Tibial nerve (tissue), 4 donors: ENCODE data around the gene PKP4. TPM values are rescaled to one million over a fixed set of nuclear protein-coding genes. Genes with fewer than 3 reads are reported as not detected.

Experiments used
- DNase-seq, 2 donors: peaks; one replicate each; pipeline ENCODE4 v3.0.0-alpha.2; 2019; ENCODE audit warnings: low spot score in 2 of 2
- H3K27ac ChIP-seq, 4 donors: fragments of 200-600 bp; sonication (generic) in 3 of 4; one replicate each; pipeline ENCODE4 v1.5.1; 2017 to 2019; ENCODE audit warnings: mild to moderate bottlenecking in 1 of 4
- H3K27me3 ChIP-seq, 2 donors: fragments of 200-600 bp; sonication (generic) in 1 of 2; one replicate each; pipeline versions ENCODE4 v1.5.1 to v1.6.0; 2017 to 2019
- H3K36me3 ChIP-seq, 3 donors: fragments of 200-600 bp; sonication (generic); one replicate each; pipeline ENCODE4 v1.5.1; 2018 to 2019
- H3K4me1 ChIP-seq, 4 donors: fragments of 200-600 bp; sonication (generic) in 3 of 4; one replicate each; pipeline ENCODE4 v1.5.1; 2017 to 2019
- H3K4me3 ChIP-seq, 4 donors: fragments of 200-600 bp; sonication (generic) in 3 of 4; one replicate each; pipeline ENCODE4 v1.5.1; 2017 to 2019; ENCODE audit warnings: mild to moderate bottlenecking in 1 of 4, moderate library complexity in 1 of 4
- H3K9me3 ChIP-seq, 4 donors: fragments of 200-600 bp; sonication (generic) in 3 of 4; one replicate each; pipeline ENCODE4 v1.5.1; 2017 to 2019
- CTCF ChIP-seq, 5 experiments: fragments of 200-600 bp in 3 of 5; fragments of 450-650 bp in 2 of 5; sonication (generic) in 3 of 5; IDR thresholded peaks; one replicate each; pipeline ENCODE4 v1.5.1; 2016 to 2019; ENCODE audit warnings: antibody characterized with exemption in 5 of 5, mild to moderate bottlenecking in 3 of 5, moderate library complexity in 2 of 5
- EP300 ChIP-seq, 2 donors: sonication (generic); formaldehyde crosslinking; IDR thresholded peaks; one replicate each; pipeline ENCODE4 v1.6.1; 2017; ENCODE audit warnings: antibody characterized with exemption in 2 of 2, mild to moderate bottlenecking in 1 of 2
- POLR2A ChIP-seq, 2 donors: fragments of 450-650 bp; IDR thresholded peaks; one replicate each; pipeline ENCODE4 v1.6.1; 2017; ENCODE audit warnings: antibody characterized with exemption in 2 of 2, mild to moderate bottlenecking in 2 of 2, moderate library complexity in 2 of 2
- WGBS, 2 donors: methylation state at CpG; one replicate each; pipeline ENCODE4 v1.1.5; 2018; 5-methylcytosine and 5-hydroxymethylcytosine counted together
- total RNA-seq, 4 donors: library from RNA; depleted of rRNA; stranded (reverse); fragments of >200 nt; gene quantifications; one replicate each; pipeline ENCODE4 v1.1.0, GENCODE V29; 2016

PKP4 gene
- total RNA-seq, 4 donors from 2014 or later = 57.8 to 100 (median 92.0) TPM

DNA sequence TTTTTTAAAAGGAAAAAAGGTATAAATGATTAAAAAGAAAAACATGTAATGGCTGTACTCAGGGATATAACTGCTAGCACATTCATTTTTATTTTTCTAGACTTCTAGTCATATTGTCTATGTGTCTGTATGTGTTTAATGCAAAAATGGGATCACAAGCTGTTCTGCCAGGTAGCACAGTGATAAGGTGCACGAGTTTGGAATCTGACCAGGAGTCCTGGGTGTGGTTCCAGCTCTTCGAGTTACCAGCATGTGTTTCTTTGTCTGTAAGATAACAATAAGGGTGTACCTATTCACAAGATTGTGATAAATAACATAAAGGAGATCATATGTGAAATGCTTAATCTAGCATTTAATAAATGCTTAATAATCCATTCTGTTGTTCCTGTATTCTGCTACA lies 145.3 kb downstream of the PKP4 start:
- Histone ChIP-seq H3K27ac (no peak overlapping the region), H3K4me1 (peaks cover 0 to 17% (median 0%) of the 10 kb centered on the region in 4 donors), H3K36me3 (peaks cover 0 to 3% (median 0%) of the 10 kb centered on the region in 3 donors), H3K9me3 (no peaks in the 10 kb centered on the region), H3K4me3 (no peak overlapping the region), H3K27me3 (no peaks in the 10 kb centered on the region)
- TF ChIP-seq EP300 (IDR thresholded peaks at IDR 0.05) (no peak), POLR2A (IDR thresholded peaks at IDR 0.05) (no peak), CTCF (IDR thresholded peaks at IDR 0.05) (no peak)
- 69 to 77% methylated on average over 2 of the region's 2 CpGs for WGBS, 2 donors
- DNase-seq = no peak

- 93 to 97% methylated on average over 3 of the region's 3 CpGs for WGBS, 2 donors
Observed at GRCh38 chr2:158603205-158603604, 146.5 kb downstream of the PKP4 start.

DNA sequence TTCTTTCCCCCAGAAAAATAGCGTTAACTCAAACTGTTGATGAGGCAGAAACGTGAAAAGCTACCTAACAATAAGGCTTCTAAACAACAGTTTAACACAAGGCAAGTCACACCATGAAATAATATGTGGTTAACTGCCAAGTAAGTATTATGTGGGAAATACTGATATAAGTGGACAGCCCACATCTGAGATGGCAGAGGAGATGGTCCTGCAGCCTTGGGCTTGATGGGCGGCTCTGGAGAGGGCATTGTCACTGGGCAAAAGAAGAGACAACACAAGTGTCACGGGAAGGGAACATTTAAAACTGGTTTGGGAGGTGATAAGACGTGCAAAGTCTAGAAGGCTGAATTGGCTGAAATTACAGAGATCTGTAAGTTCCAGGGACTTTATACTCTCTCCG lies 147.2 kb downstream of the PKP4 start:
- no peak for TF ChIP-seq EP300 (IDR thresholded peaks at IDR 0.05)
- no peak for TF ChIP-seq CTCF (IDR thresholded peaks at IDR 0.05)
- TF ChIP-seq POLR2A (IDR thresholded peaks at IDR 0.05) = no peak
- 83% methylated on average over 6 of the region's 6 CpGs for WGBS, 2 donors
- DNase-seq = no peak
- Histone ChIP-seq H3K36me3 (peaks cover 0 to 3% (median 0%) of the 10 kb centered on the region in 3 donors), H3K4me1 (peaks cover 0 to 17% (median 0%) of the 10 kb centered on the region in 4 donors), H3K27me3 (no peaks in the 10 kb centered on the region), H3K9me3 (no peaks in the 10 kb centered on the region), H3K27ac (no peak overlapping the region), H3K4me3 (no peak overlapping the region)

More at GRCh38 chr2:158603205-158603604, 146.5 kb downstream of the PKP4 start:
- Histone ChIP-seq H3K4me3 (no peak overlapping the region), H3K27me3 (no peaks in the 10 kb centered on the region), H3K9me3 (no peaks in the 10 kb centered on the region), H3K4me1 (peaks cover 0 to 17% (median 0%) of the 10 kb centered on the region in 4 donors), H3K27ac (no peak overlapping the region), H3K36me3 (peaks cover 0 to 3% (median 0%) of the 10 kb centered on the region in 3 donors)
- TF ChIP-seq EP300 (IDR thresholded peaks at IDR 0.05) = no peak
- no peak for TF ChIP-seq CTCF (IDR thresholded peaks at IDR 0.05)
- TF ChIP-seq POLR2A (IDR thresholded peaks at IDR 0.05) = no peak
- DNase-seq = no peak

- WGBS, 2 donors = 71 to 76% methylated on average over 4 of the region's 4 CpGs
Observed at GRCh38 chr2:158610059-158610458, 153.3 kb downstream of the PKP4 start.

More at GRCh38 chr2:158610059-158610458, 153.3 kb downstream of the PKP4 start:
- no peak overlapping the region for H3K27ac ChIP-seq
- no peaks in the 10 kb centered on the region for H3K4me1 ChIP-seq
- no peaks in the 10 kb centered on the region for H3K9me3 ChIP-seq
- no peaks in the 10 kb centered on the region for H3K36me3 ChIP-seq
- H3K4me3 ChIP-seq = no peak overlapping the region
- DNase-seq = no peak
- no peaks in the 10 kb centered on the region for H3K27me3 ChIP-seq
- TF ChIP-seq POLR2A (IDR thresholded peaks at IDR 0.05) (no peak), EP300 (IDR thresholded peaks at IDR 0.05) (no peak), CTCF (IDR thresholded peaks at IDR 0.05) (no peak)
